K562 (cell line): ENCODE results near the gene C2CD2L. TPM values are rescaled to one million over a fixed set of nuclear protein-coding genes. Genes with fewer than 3 reads are reported as not detected.

ENCODE experiments used
- ATF7 ChIP-seq: fragments of 450-650 bp; IDR thresholded peaks from 2 replicates; pipeline ENCODE4 v1.7.1; 2014; ENCODE audit warnings: mild to moderate bottlenecking, moderate library complexity
- EGR1 ChIP-seq: fragments of 450-650 bp; conservative IDR thresholded peaks from 2 replicates; pipeline ENCODE4 v1.6.1; 2017; ENCODE audit warnings: mild to moderate bottlenecking
- MCM5 ChIP-seq: fragments of 450-650 bp; IDR thresholded peaks from 2 replicates; pipeline ENCODE4 v1.6.1; 2016; ENCODE audit warnings: low read depth
- MIER1 ChIP-seq: fragments of 450-650 bp; IDR thresholded peaks from 2 replicates; pipeline ENCODE4 v1.6.1; 2016; ENCODE audit warnings: antibody characterized with exemption, mild to moderate bottlenecking, low read depth
- NEUROD1 ChIP-seq: fragments of 150-350 bp; IDR thresholded peaks from 2 replicates; pipeline ENCODE4 v1.6.1; 2014; ENCODE audit warnings: borderline replicate concordance, low read length, low read depth; ENCODE audit not compliant: partially characterized antibody
- ZNF79 ChIP-seq: fragments of 250-450 bp; sonication (Bioruptor Pico); IDR thresholded peaks from 2 replicates; pipeline ENCODE4 v1.4.0; 2020; ENCODE audit warnings: low read depth, mild to moderate bottlenecking, moderate library complexity
- ZNF830 ChIP-seq: fragments of 250-450 bp; sonication (Bioruptor Pico); IDR thresholded peaks from 2 replicates; pipeline ENCODE4 v1.5.0; 2021; ENCODE audit warnings: mild to moderate bottlenecking
- polyA plus RNA-seq, 8 experiments: library from polyadenylated mRNA; depleted of rRNA in 4 of 8; stranded (reverse) in 5 of 8; unstranded in 3 of 8; fragments of >200 nt; fragmentation: Nextera tagmentation in 2 of 8; fragmentation: Illumina TruSeq in 1 of 8; extraction: Ambion mirVana in 2 of 8; extraction: Trizol in 1 of 8; gene quantifications; 2 replicates each; pipeline versions ENCODE4 v1.2.1 to v1.2.3, GENCODE V29; 2011 to 2014; ENCODE audit warnings: inconsistent platforms in 1 of 8, missing spikeins in 1 of 8
- total RNA-seq, 7 experiments: library from RNA; depleted of rRNA in 6 of 7; stranded (reverse); fragments of >200 nt in 6 of 7; fragmentation: Illumina TruSeq in 2 of 7; extraction: Trizol in 2 of 7; gene quantifications; 2 replicates each; pipeline versions ENCODE4 v1.2.1 to v1.2.3, GENCODE V29; 2011 to 2021; ENCODE audit warnings: low replicate concordance in 1 of 7
- TF ChIP-seq, protein P1 (sequence below), 2 experiments: fragments of 450-650 bp; IDR thresholded peaks; 2 replicates each; pipeline ENCODE4 v1.6.1; 2016; ENCODE audit warnings: mild to moderate bottlenecking in 2 of 2, borderline replicate concordance in 1 of 2, low read depth in 1 of 2, moderate library complexity in 1 of 2
- TF ChIP-seq, protein P2 (sequence below): IDR thresholded peaks from 2 replicates; pipeline ENCODE4 v1.6.1; 2012; ENCODE audit warnings: low read depth, low read length, improper control_type of control experiment, borderline replicate concordance
- TF ChIP-seq, protein P3 (sequence below): sonication (generic); formaldehyde crosslinking; IDR thresholded peaks from 2 replicates; pipeline ENCODE4 v1.8.0; 2023; ENCODE audit warnings: missing genetic modification reagents, mild to moderate bottlenecking, borderline replicate concordance

C2CD2L gene
- total and polyA plus RNA-seq, 9 of the 15 experiments (the other 6 are each of a cell fraction or from before 2014, with no cell fraction given): 0.66 to 41.2 (median 14.8) TPM

DNA sequence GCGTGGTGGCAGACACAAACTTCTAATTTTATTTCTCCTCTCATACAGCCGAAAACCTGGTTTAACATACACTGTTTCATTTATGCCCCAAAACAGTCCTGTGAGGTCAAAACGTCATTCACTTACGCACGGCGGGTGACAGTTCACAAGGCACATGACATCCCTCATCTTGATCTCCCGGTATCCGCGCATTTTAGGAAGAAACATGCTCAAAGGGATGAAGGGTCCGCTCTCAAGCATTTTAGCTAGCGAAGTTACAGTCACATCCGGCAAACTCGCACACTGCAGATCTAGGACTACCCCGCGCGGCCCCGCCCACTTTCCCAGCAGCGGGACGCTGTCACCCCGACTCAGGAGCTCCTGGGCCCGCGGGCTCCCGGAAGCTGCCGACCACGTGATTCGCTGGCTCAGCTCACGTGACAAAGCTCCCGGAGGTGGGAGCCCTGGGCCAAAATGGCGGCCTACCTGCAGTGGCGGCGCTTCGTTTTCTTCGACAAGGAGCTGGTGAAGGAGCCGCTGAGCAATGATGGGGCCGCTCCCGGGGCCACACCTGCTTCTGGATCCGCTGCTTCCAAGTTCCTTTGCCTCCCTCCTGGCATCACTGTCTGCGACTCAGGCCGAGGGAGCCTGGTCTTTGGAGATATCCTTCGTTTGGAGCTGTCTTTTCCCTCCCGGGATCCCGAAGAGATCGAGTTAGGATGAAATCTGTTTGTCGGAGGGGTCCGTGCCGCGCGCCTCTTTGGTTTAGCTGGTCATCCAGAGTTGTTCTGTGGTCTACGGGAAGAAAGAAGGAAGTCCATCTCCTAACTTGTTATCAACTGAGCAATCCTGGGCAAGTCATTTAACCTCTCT, 39.5 kb upstream of the C2CD2L start, which contains the start of gene VPS11 (continued):
- TF ChIP-seq, protein P1, sequence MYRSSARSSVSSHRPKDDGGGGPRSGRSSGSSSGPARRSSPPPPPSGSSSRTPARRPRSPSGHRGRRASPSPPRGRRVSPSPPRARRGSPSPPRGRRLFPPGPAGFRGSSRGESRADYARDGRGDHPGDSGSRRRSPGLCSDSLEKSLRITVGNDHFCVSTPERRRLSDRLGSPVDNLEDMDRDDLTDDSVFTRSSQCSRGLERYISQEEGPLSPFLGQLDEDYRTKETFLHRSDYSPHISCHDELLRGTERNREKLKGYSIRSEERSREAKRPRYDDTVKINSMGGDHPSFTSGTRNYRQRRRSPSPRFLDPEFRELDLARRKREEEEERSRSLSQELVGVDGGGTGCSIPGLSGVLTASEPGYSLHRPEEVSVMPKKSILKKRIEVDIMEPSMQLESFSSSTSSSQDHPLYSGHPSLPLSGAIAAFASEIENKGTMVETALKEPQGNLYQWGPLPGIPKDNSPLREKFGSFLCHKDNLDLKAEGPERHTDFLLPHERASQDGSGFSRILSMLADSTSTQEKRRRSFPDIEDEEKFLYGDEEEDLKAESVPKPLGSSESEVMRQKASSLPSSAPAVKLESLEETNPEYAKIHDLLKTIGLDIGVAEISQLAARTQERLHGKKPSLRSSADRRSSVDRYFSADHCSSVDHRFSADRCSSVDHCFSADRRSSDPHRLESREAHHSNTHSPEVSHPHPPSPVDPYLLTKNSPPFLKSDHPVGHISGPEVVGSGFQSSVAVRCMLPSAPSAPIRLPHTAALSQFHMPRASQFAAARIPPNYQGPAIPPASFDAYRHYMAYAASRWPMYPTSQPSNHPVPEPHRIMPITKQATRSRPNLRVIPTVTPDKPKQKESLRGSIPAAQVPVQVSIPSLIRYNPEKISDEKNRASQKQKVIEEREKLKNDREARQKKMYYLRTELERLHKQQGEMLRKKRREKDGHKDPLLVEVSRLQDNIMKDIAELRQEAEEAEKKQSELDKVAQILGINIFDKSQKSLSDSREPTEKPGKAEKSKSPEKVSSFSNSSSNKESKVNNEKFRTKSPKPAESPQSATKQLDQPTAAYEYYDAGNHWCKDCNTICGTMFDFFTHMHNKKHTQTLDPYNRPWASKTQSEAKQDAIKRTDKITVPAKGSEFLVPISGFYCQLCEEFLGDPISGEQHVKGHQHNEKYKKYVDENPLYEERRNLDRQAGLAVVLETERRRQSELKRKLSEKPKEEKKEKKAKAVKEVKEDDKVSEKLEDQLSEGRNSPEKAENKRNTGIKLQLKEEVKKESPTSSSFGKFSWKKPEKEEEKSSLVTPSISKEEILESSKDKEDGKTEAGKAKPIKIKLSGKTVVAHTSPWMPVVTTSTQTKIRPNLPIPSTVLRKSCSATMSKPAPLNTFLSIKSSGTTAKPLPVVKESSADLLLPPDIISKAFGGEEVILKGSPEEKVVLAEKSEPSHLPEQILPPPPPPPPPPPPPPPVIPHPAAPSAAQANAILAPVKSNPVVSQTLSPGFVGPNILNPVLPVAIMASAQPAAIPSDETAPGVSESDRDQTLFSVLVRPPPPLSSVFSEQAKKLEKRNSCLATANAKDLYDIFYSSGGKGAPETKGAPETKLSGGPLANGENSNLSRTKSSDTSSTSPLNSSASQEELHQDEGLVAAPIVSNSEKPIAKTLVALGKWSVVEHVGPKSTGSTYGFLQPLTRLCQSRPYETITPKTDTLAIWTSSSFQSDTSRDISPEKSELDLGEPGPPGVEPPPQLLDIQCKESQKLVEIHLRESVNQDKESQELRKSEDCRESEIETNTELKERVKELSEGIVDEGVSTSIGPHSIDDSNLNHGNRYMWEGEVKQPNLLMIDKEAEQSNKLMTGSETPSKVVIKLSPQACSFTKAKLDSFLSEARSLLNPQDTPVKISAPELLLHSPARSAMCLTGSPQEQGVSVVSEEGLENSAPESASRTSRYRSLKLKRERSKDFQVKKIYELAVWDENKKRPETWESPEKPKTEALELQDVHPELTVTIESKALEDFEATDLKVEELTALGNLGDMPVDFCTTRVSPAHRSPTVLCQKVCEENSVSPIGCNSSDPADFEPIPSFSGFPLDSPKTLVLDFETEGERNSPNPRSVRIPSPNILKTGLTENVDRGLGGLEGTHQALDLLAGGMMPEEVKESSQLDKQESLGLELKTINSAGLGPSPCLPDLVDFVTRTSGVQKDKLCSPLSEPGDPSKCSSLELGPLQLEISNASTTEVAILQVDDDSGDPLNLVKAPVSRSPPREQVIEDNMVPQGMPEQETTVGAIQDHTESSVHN (IDR thresholded peaks at IDR 0.05; ENCODE audit: borderline replicate concordance in 1 of 2, low read depth in 1 of 2): 0 out of 4 replicates have a peak, but pooled peaks of 1 of the 2 experiments have one; percentile 32
- TF ChIP-seq ZNF830 (no peak), NEUROD1 (no peak), ATF7 (peak; percentile 73), ZNF79 (CRISPR knock-in tag) (no peak), MIER1 (no peak), EGR1 (peak; percentile 67), MCM5 (no peak)
- TF ChIP-seq, protein P2, sequence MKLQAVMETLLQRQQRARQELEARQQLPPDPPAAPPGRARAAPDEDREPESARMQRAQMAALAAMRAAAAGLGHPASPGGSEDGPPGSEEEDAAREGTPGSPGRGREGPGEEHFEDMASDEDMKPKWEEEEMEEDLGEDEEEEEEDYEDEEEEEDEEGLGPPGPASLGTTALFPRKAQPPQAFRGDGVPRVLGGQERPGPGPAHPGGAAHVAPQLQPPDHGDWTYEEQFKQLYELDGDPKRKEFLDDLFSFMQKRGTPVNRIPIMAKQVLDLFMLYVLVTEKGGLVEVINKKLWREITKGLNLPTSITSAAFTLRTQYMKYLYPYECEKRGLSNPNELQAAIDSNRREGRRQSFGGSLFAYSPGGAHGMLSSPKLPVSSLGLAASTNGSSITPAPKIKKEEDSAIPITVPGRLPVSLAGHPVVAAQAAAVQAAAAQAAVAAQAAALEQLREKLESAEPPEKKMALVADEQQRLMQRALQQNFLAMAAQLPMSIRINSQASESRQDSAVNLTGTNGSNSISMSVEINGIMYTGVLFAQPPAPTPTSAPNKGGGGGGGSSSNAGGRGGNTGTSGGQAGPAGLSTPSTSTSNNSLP: no peak
- TF ChIP-seq, protein P3, sequence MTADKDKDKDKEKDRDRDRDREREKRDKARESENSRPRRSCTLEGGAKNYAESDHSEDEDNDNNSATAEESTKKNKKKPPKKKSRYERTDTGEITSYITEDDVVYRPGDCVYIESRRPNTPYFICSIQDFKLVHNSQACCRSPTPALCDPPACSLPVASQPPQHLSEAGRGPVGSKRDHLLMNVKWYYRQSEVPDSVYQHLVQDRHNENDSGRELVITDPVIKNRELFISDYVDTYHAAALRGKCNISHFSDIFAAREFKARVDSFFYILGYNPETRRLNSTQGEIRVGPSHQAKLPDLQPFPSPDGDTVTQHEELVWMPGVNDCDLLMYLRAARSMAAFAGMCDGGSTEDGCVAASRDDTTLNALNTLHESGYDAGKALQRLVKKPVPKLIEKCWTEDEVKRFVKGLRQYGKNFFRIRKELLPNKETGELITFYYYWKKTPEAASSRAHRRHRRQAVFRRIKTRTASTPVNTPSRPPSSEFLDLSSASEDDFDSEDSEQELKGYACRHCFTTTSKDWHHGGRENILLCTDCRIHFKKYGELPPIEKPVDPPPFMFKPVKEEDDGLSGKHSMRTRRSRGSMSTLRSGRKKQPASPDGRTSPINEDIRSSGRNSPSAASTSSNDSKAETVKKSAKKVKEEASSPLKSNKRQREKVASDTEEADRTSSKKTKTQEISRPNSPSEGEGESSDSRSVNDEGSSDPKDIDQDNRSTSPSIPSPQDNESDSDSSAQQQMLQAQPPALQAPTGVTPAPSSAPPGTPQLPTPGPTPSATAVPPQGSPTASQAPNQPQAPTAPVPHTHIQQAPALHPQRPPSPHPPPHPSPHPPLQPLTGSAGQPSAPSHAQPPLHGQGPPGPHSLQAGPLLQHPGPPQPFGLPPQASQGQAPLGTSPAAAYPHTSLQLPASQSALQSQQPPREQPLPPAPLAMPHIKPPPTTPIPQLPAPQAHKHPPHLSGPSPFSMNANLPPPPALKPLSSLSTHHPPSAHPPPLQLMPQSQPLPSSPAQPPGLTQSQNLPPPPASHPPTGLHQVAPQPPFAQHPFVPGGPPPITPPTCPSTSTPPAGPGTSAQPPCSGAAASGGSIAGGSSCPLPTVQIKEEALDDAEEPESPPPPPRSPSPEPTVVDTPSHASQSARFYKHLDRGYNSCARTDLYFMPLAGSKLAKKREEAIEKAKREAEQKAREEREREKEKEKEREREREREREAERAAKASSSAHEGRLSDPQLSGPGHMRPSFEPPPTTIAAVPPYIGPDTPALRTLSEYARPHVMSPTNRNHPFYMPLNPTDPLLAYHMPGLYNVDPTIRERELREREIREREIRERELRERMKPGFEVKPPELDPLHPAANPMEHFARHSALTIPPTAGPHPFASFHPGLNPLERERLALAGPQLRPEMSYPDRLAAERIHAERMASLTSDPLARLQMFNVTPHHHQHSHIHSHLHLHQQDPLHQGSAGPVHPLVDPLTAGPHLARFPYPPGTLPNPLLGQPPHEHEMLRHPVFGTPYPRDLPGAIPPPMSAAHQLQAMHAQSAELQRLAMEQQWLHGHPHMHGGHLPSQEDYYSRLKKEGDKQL (CRISPR knock-in tag): no peak
